Body of pancreas (tissue), 4 donors: ENCODE results near the gene DGKQ.

Source experiments
- CTCF ChIP-seq, 7 experiments: fragments of 450-650 bp in 4 of 7; fragments of 200-600 bp in 3 of 7; sonication (generic) in 3 of 7; IDR thresholded peaks; one replicate each; pipeline ENCODE4 v1.5.1; 2016 to 2019; ENCODE audit warnings: antibody characterized with exemption in 7 of 7
- POLR2A ChIP-seq, 3 donors: fragments of 450-650 bp; IDR thresholded peaks; one replicate each; pipeline ENCODE4 v1.6.1; 2016; ENCODE audit warnings: antibody characterized with exemption in 3 of 3, mild to moderate bottlenecking in 2 of 3

- TF ChIP-seq CTCF (IDR thresholded peaks at IDR 0.05) (no peak), POLR2A (IDR thresholded peaks at IDR 0.05) (no peak)
Observed at GRCh38 chr4:973431-974397, at the start of gene DGKQ.
